NCI-H2196 (cell line): Measurements from ENCODE around the gene HNRNPUL1.
"Not testable (repeated sequence)": the region's sequence is repeated elsewhere in the genome, so short reads cannot be mapped to it uniquely, and the experiment has no call there.

ENCODE experiments used
- DNase-seq: peaks from one replicate; lab custom pipeline; 2025; ENCODE audit not compliant: unreplicated experiment; lab: John Stamatoyannopoulos, UW

Gene HNRNPUL1

DNA sequence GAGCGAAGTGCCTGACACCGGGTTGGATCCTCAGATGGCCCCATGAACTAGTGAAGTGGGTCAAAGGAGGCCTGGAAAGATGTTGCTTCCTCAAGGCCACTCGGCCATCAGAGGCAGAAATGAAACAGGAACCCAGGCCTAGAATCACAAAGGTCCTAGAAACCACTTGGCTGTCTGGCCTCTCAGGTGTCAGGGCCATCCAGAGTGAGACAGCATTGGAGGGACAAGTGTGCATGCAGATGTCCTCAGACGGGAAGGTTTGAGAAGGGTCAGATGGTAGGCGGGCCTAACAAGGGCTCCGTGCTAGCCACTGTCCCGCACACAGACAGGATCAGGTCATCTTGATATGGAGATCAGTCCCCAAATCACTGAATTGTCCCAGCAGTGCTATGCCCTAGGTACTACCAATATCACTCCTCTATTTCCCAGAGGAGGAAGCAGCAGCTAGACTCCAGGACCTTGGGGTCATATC is 60.1 kb downstream of the HNRNPUL1 start:
- DNase-seq, result no peak

- no peak for DNase-seq
Observed at GRCh38 chr19:41324921-41325639, 60.9 kb downstream of the HNRNPUL1 start.

DNA sequence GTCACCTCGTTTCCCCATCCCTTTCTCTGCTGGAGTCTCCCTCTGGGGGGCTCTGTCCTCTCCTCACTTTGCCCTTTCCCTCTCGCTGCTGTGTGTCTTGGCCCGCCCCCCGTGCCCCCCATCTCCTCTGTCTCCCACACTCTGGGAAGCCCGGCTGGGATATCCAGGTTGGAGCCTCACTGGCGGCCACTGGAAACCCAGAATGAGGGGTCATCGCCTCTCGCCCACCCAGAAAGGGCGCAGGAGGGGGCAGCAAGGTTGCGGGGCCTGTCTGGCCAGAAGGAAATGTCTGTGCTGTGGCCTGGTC is 61.4 kb downstream of the HNRNPUL1 start:
- DNase-seq, result no peak

DNA sequence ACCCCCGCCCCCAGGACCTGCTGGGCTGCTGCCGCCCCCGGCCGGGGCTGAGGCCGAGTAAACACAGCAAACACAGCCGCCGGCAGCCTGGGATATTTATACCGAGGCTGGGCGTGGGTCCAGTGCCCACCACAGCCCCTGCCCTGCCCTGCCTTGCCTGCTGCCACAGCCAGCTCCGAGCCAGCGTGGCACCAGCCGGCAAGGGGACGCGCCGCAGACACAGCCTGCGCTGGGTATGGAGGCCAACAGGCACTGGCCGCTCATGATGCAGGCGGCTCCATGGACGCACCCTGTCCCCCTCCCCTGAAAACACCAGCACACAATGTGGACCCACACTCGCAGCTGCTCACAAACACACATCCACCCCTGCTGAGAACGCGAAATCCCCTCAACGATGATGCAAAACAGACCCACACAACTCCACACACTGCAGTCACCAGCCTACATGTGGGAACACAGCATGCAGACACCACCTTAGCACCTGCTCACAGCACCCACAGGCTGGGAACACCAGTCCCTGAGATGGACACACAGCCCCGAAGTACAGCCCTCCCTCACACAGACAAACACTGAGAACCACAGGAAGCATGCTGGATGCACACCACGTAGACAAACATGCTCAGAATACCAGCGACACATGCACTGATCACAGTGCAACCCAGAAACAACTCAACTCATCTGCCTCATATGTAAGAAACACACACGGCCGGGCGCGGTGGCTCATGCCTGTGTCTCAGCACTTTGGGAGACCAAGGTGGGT is 62.0 kb downstream of the HNRNPUL1 start:
- no peak for DNase-seq

DNA sequence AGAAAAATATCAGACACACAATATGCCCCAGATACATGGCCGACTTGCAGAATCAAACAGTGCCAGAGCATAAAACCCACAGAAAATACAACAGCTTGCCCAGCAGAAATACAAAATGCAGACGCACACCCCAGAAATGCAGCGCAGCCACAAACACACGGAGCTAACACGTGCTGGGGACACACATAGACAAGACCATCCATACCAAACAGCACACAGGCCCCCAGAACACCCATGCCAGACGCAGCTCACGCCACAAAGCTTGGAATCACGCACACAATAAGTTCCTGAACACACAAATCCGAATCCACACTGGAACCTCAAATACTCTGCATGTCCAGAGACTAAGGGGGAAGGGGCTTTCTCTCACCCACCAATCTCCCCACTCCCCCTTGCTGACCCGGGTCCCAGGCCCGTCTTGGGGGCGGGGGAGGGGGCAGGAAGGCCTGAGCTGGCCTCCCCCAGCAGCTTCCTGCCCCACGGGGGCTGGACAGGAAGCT is 63.0 kb downstream of the HNRNPUL1 start:
- DNase-seq, result no peak

- peak; percentile 34 for DNase-seq
Observed at GRCh38 chr19:41327576-41328156, 63.5 kb downstream of the HNRNPUL1 start.

GRCh38 chr19:41328157-41328841 is 64.1 kb downstream of the HNRNPUL1 start:
- no peak for DNase-seq

- DNase-seq, result no peak
Observed at GRCh38 chr19:41328842-41329225, 64.7 kb downstream of the HNRNPUL1 start.

GRCh38 chr19:41330481-41330880 is 66.3 kb downstream of the HNRNPUL1 start:
- DNase-seq, result no peak

- no peak for DNase-seq
Observed at GRCh38 chr19:41330946-41331678, 66.9 kb downstream of the HNRNPUL1 start.

GRCh38 chr19:41332000-41332399 is 67.8 kb downstream of the HNRNPUL1 start:
- DNase-seq, result no peak

- no peak for DNase-seq
Observed at GRCh38 chr19:41332468-41332867, 68.3 kb downstream of the HNRNPUL1 start.

DNA sequence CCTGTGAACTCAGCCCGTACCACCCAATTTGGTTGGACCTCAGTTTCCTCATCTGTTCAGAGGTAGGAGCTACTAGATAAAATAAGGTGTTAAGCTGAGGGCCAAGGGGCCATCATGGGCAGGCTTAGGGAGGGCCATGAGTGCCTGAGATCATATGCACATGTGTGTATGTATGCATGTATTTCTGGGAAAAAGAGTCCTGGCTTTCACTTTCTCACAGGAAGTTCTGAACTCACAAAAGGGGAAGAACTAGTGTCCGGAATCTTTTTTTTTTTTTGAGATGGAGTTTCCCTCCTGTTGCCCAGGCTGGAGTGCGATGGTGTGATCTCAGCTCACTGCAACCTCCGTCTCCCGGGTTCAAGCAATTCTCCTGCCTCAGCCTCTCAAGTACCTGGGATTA is 70.6 kb downstream of the HNRNPUL1 start:
- DNase-seq, result no peak

DNA sequence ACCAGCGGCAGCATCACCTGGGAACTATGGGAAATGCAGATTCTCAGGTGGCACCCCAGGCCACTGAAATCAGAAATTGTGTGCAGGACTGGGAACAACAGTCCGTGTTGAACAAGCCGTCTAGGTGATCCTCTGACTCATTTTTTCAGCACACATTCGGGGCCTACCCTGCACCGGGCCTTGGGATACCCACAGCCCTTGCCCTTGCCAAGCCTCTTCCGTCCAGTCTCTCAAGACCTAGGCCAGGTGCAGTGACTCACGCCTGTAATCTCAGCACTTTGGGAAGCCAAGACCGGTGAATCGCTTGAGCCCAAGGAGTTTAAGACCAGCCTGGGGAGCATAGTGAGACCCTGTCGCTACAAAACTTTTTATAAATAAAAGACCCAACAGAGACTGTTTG is 71.3 kb downstream of the HNRNPUL1 start:
- DNase-seq, result no peak

DNA sequence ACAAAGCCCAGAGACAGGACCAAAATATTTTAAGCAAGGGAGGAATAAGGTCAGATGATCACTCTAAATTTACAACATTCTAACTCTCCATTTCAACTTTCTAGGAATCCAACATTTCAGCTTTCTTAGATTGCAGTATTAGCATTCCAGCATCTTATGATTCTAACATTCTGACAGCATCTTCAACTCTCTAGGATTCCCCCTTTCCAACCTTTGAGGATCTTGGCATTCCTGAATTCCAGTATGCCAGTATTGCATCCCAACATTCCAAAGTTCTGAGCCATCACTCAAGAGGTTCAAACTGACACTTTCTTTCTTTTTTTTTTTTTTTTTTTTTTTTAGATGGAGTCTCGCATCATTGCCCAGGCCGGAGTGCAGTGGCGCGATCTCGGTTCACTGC is 75.8 kb downstream of the HNRNPUL1 start:
- DNase-seq, result no peak

- peak; percentile 34 for DNase-seq
Observed at GRCh38 chr19:41341669-41342490, 77.7 kb downstream of the HNRNPUL1 start.

DNA sequence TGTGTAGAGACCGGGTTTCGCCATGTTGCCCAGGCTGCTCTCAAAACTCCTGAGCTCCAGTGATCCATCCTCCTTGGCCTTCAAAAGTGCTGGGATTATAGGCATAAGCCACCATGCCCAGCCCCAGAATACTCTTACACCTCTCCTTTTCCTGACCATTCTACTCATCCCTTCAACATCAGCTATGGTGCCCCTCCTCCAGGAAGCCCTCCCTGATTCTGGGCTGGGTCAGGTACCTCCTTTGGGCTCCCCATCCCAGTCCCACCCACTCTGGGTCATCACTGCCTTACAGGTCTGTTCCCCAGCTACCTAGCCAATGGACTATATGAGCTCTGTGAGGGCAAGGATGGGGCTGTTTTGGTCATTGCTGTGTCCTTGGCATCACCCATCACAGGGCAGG is 80.0 kb downstream of the HNRNPUL1 start:
- no peak for DNase-seq

DNA sequence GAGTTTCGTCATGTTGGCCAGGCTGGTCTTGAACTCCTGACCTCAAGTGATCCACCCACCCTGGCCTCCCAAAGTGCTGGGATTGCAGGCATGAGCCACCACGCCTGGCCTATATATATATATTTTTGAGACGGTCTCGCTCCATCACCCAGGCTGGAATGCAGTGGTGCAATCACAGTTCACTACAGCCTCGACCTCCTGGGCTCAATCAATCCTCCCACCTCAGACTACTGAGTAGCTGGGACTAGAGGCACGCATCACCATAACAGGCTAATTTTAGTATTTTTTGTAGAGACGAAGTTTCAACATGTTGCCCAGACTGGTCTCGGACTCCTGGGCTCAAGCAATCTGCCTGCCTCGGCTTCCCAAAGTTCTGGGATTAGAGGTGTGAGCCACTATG is 82.7 kb downstream of the HNRNPUL1 start:
- not testable (repeated sequence) for DNase-seq

DNA sequence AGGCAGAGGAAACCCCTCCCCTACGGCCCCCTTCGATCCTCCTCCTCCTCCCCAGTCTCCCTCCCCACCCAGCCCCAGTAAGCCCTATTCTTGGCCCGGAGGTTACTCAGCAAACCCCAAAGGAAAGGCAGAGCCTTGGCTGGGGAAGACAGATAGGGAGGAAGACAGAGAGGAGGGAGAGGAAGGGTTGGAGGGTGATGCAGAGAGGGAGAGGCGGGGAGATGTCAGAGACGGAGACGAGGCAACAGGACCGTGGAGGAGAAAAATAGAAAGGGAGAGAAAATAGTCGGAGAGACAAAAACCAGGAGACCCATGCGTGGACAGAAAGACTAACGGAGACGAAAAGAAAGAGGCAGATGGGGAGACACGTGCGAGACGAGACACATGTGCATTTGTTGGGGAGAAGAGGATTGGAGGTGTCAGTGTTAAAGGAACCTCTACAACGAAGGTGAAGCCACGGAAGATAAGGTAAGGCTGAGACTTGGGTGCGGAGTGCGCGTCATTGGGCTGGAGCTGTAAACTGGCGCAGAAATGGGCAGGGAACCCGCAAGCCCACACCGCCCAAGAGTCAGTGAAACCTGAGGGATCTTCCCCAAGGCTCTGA is 86.7 kb downstream of the HNRNPUL1 start:
- DNase-seq, result no peak
